Mesothelial cell of epicardium (in vitro differentiated cells): ENCODE results near the gene IL10. TPM values are rescaled to one million over a fixed set of nuclear protein-coding genes. Genes with fewer than 3 reads are reported as not detected.

Experiments
- DNase-seq, 2 experiments: peaks; one replicate each; pipeline ENCODE4 v3.0.0; 2021; ENCODE audit warnings: low spot score in 2 of 2; ENCODE audit not compliant: unreplicated experiment in 2 of 2
- H3K27ac Mint-ChIP-seq: 2 replicates; pipeline ENCODE4 v1.8.0; 2021; ENCODE audit warnings: mixed read lengths
- H3K27me3 Mint-ChIP-seq: 2 replicates; pipeline ENCODE4 v1.8.0; 2021; ENCODE audit warnings: low read depth, mixed read lengths
- H3K36me3 Mint-ChIP-seq: 2 replicates; pipeline ENCODE4 v1.8.0; 2021; ENCODE audit warnings: mixed read lengths
- H3K4me1 Mint-ChIP-seq: 2 replicates; pipeline ENCODE4 v1.8.0; 2021; ENCODE audit warnings: mixed read lengths
- H3K4me3 Mint-ChIP-seq: 2 replicates; pipeline ENCODE4 v1.8.0; 2021; ENCODE audit warnings: mild to moderate bottlenecking, moderate library complexity, mixed read lengths
- H3K9me3 Mint-ChIP-seq: 2 replicates; pipeline ENCODE4 v1.8.0; 2021; ENCODE audit warnings: mixed read lengths
- CTCF ChIP-seq: fragments of 200-600 bp; sonication (generic); IDR thresholded peaks from one replicate; pipeline ENCODE4 v1.5.0; 2021; ENCODE audit warnings: antibody characterized with exemption; ENCODE audit not compliant: unreplicated experiment
- total RNA-seq: library from RNA; stranded (reverse); gene quantifications from 3 replicates; pipeline ENCODE4 v1.2.1, GENCODE V29; 2021

The IL10 gene
- total RNA-seq, 1 donor from 2014 or later = not detected

GRCh38 chr1:206792939-206793607 is 20.8 kb upstream of the IL10 start:
- DNase-seq = no peak
- Mint-ChIP-seq H3K36me3 (no peaks in the 10 kb centered on the region), H3K4me3 (no peak overlapping the region), H3K4me1 (no peaks in the 10 kb centered on the region), H3K27me3 (peaks cover 5% of the 10 kb centered on the region), H3K9me3 (no peaks in the 10 kb centered on the region), H3K27ac (no peak overlapping the region)
- TF ChIP-seq CTCF = no peak

DNA sequence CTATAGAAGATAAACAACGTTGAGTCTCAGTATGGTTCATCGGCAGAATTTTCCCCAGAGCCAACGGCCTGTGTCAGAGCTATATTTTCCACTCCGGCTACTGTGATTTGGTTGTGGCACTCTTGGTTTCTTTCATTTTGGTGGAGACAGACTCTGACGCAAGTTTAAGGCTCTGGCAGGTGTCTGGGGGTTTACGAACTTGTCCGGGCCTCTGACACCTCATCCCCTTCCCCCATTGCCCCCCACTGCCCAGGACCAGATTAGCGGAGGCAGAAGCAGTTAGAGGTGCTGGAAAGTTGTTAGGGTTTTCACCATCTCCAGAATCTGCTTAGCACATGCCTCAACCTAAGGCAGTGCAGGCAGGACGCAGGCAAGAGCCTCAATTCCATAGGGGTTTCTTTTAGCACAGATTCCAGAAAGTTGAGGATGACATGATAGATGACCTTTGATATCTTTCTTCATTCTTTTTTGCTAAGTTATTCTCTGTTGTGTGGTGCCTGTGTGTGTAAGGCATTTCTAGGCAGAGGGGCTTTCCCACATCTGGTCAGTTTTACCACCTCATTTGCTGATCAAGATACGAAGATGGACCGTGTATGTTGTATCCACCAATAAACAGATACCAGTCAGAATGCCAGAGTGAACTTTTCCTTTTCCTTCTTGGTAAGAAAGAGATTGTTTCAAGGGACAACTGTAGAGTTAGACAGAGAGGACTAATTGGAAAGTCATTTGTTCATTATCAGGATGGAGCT is 18.4 kb upstream of the IL10 start:
- Mint-ChIP-seq H3K27ac (no peak overlapping the region), H3K9me3 (no peaks in the 10 kb centered on the region), H3K36me3 (no peaks in the 10 kb centered on the region), H3K4me1 (no peaks in the 10 kb centered on the region), H3K27me3 (peaks cover 10% of the 10 kb centered on the region), H3K4me3 (no peak overlapping the region)
- DNase-seq = no peak
- no peak for TF ChIP-seq CTCF

- no peaks in the 10 kb centered on the region for H3K36me3 Mint-ChIP-seq
- DNase-seq = no peak
- TF ChIP-seq CTCF = no peak
- no peak overlapping the region for H3K4me3 Mint-ChIP-seq
- H3K27me3 Mint-ChIP-seq = peaks cover 12% of the 10 kb centered on the region
- H3K4me1 Mint-ChIP-seq = no peaks in the 10 kb centered on the region
- no peak overlapping the region for H3K27ac Mint-ChIP-seq
- H3K9me3 Mint-ChIP-seq = no peaks in the 10 kb centered on the region
Measured at GRCh38 chr1:206788487-206789050, 16.3 kb upstream of the IL10 start.

GRCh38 chr1:206787891-206788290 is 15.6 kb upstream of the IL10 start:
- Mint-ChIP-seq H3K9me3 (no peaks in the 10 kb centered on the region), H3K4me3 (no peak overlapping the region)
- DNase-seq = no peak

More at GRCh38 chr1:206787891-206788290, 15.6 kb upstream of the IL10 start:
- Mint-ChIP-seq H3K36me3 (no peaks in the 10 kb centered on the region), H3K27ac (no peak overlapping the region), H3K4me1 (no peaks in the 10 kb centered on the region), H3K27me3 (peaks cover 12% of the 10 kb centered on the region)
- no peak for TF ChIP-seq CTCF
